Measurements from ENCODE around the gene ZNF185.

DNA sequence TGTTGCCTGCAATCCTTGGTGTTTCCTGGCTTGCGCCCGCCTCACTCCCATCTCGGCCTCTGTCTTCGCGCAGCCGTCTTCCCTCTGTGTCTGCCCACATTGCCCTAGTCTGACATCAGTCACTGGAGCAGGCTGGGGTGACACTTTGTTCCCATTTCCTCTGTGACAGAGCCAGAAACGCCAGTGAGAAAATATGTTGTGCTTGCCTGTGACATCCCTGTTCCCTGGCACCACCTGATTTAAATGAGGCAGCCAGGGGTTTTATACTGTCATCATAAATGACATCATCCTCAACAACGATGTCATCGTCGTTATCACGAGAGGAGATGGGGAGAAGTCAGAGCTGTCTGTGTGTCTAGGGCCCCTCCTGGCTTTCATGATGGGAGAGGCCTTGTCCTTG lies 29.1 kb downstream of the ZNF185 start:
- TF ChIP-seq POLR2AphosphoS5 (IDR thresholded peaks at IDR 0.05; ENCODE audit: borderline replicate concordance, low read depth, low read length), result no peak
- no peak for TF ChIP-seq EZH2 (IDR thresholded peaks at IDR 0.05)
- TF ChIP-seq FOXP2 (optimal IDR thresholded peaks at IDR 0.05; ENCODE audit: control extremely low read depth, extremely low read length, insufficient read depth), result no peak

Measured in SK-N-MC (cell line).